ENCODE data around the gene TMEM273.

Gene TMEM273

GRCh38 chr10:49172061-49172776 lies 16.0 kb downstream of the TMEM273 start:
- no peak for TF ChIP-seq CTCF (IDR thresholded peaks at IDR 0.05)
- no peak for TF ChIP-seq ZFX (IDR thresholded peaks at IDR 0.05; ENCODE audit: borderline replicate concordance)
- H3K27ac ChIP-seq: no peak overlapping the region

GRCh38 chr10:49171326-49172060 lies 16.7 kb downstream of the TMEM273 start:
- no peak overlapping the region for H3K27ac ChIP-seq
- TF ChIP-seq ZFX (IDR thresholded peaks at IDR 0.05; ENCODE audit: borderline replicate concordance): no peak
- TF ChIP-seq CTCF (IDR thresholded peaks at IDR 0.05): no peak

GRCh38 chr10:49170632-49171325 lies 17.4 kb downstream of the TMEM273 start:
- no peak overlapping the region for H3K27ac ChIP-seq
- TF ChIP-seq CTCF (IDR thresholded peaks at IDR 0.05) (no peak), ZFX (IDR thresholded peaks at IDR 0.05; ENCODE audit: borderline replicate concordance) (no peak)

- H3K27ac ChIP-seq: no peak overlapping the region
- no peak for TF ChIP-seq CTCF (IDR thresholded peaks at IDR 0.05)
- no peak for TF ChIP-seq ZFX (IDR thresholded peaks at IDR 0.05; ENCODE audit: borderline replicate concordance)
Measured at GRCh38 chr10:49169776-49170175, 18.4 kb downstream of the TMEM273 start.

DNA sequence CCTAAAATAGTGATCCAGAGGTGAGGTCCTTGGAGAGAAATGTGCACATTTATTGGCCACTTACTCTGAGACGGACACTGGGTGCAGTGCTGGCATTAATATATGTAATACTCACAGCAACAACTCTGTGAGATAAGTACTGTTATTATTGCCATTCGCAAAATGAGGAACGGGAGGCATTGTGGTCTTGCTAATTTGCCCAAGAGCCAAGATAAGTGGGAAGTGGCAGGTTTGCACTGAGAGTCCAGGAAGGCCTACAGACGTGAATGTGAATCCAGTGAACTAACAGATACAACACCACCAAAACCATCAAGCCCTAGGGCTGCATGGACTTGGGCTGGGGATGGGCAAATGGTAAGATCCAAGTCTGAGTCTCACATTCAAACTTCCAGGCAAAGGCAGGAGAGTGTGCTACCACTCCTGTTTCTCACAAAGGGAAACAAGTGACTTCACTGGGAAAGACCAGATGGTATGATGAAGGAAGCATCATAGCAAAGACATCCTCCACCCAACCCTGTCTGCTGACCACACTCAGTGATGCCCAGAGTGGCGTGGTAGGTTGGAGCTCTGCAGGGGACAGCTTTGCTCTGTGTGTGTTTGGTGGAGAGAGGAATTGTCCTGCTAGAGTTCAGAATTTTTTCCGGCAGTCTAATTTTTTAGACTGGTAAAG lies 19.2 kb downstream of the TMEM273 start:
- no peak overlapping the region for H3K27ac ChIP-seq
- TF ChIP-seq CTCF (IDR thresholded peaks at IDR 0.05): no peak
- no peak for TF ChIP-seq ZFX (IDR thresholded peaks at IDR 0.05; ENCODE audit: borderline replicate concordance)

DNA sequence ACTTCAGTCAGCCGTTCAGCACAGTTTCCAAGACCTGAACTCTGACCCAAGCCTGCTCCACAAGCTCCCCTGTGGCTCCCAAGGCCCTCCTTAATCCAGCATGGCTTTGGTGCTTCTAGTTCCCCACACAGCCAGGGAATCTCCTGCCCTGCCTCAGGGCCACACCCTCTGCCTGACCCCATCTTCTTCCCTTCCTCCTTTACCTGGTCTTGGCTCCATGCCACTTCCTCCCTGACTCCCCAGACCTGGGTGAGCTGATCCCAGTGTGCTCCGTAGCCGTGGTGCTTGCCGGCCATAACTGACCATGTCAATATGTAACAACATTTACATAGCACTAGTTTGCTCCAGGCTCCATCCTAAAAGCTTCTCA lies 20.0 kb downstream of the TMEM273 start:
- H3K27ac ChIP-seq: no peak overlapping the region
- TF ChIP-seq CTCF (IDR thresholded peaks at IDR 0.05) (no peak), ZFX (IDR thresholded peaks at IDR 0.05; ENCODE audit: borderline replicate concordance) (no peak)

Data from 22Rv1 (cell line).